HEK293 (cell line): ENCODE data around the gene ALG10.

Source experiments
- KLF8 ChIP-seq: fragments of 450-650 bp; formaldehyde crosslinking; IDR thresholded peaks from 2 replicates; pipeline ENCODE4 v1.5.1; 2016; ENCODE audit warnings: missing biosample characterization, missing genetic modification characterization
- KLF9 ChIP-seq: fragments of 450-650 bp; formaldehyde crosslinking; IDR thresholded peaks from 2 replicates; pipeline ENCODE4 v1.5.1; 2016; ENCODE audit warnings: missing biosample characterization, missing genetic modification characterization, low read depth

DNA sequence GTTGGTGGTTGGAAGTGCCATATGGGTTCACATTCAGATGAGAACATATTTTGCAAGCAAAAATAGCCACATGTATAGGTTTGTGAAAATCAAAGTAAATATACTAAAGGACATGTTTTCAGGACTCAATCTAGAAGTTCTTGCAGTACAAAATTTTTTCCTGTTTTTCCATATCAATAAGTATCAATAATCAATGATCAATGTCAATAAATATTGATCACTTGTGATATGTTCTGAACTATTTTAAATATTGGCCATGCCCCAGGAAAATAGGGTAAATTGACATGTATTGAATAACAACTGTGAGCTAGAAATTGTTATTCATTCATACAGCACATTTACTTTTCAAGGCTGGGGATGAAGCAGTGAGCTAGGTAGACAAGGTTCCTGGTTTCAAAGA is 24.3 kb downstream of the ALG10 start:
- TF ChIP-seq KLF8, result no peak
- TF ChIP-seq KLF9, result no peak
